Right lobe of liver (tissue), 6 donors: ENCODE measurements around the gene C7orf33. TPM values are rescaled to one million over a fixed set of nuclear protein-coding genes. Genes with fewer than 3 reads are reported as not detected.

Experiments
- ATAC-seq, 4 donors: fragments of 200-7000 bp; cut with Tn5 transposase; one replicate each; pipeline ENCODE4 v1.9.1; 2020; ENCODE audit warnings: mild to moderate bottlenecking in 4 of 4, moderate library complexity in 4 of 4
- DNase-seq, 3 donors: peaks; one replicate each; pipeline ENCODE4 v3.0.0-alpha.2; 2020
- H3K27ac ChIP-seq, 3 donors: fragments of 200-600 bp; one replicate each; pipeline ENCODE4 v1.8.0; 2022
- H3K27me3 ChIP-seq, 2 donors: fragments of 200-600 bp; one replicate each; pipeline ENCODE4 v1.8.0; 2022
- H3K36me3 ChIP-seq, 4 donors: fragments of 200-600 bp; sonication (generic) in 1 of 4; one replicate each; pipeline versions ENCODE4 v1.5.1 to v1.8.0; 2017 to 2022; ENCODE audit warnings: control low read depth in 1 of 4
- H3K4me1 ChIP-seq, 4 donors: fragments of 200-600 bp; sonication (generic) in 1 of 4; one replicate each; pipeline versions ENCODE4 v1.5.1 to v1.8.0; 2017 to 2022; ENCODE audit warnings: control low read depth in 1 of 4
- H3K4me3 ChIP-seq, 3 donors: fragments of 200-600 bp; one replicate each; pipeline ENCODE4 v1.8.0; 2022
- H3K9me3 ChIP-seq, 4 donors: fragments of 200-600 bp; sonication (generic) in 1 of 4; one replicate each; pipeline versions ENCODE4 v1.5.1 to v1.8.0; 2017 to 2022; ENCODE audit warnings: control low read depth in 1 of 4
- POLR2A ChIP-seq: fragments of 450-650 bp; IDR thresholded peaks from one replicate; pipeline ENCODE4 v1.6.1; 2017; ENCODE audit warnings: antibody characterized with exemption, mild to moderate bottlenecking
- WGBS: methylation state at CpG from one replicate; pipeline ENCODE4 v1.1.6; 2018; ENCODE audit warnings: low coverage, low lambda C conversion rate; ENCODE audit not compliant: insufficient coverage; ENCODE audit errors: missing lambda C conversion rate; 5-methylcytosine and 5-hydroxymethylcytosine counted together
- intact Hi-C, 2 donors: fragments of 100-400 bp; cut with DNase I; formaldehyde crosslinking; loops; one replicate each; pipeline versions ENCODE4 v1.11.2 to v1.14.1; 2022
- total RNA-seq, 6 experiments: library from RNA; depleted of rRNA in 2 of 6; stranded (reverse); fragments of >200 nt in 2 of 6; fragmentation: NEBNext Ultra II Directional in 3 of 6; extraction: Animal tissue kit (Norgen Biotek cat#: 25700) in 3 of 6; gene quantifications; one replicate each; pipeline versions ENCODE4 v1.1.0 to v1.2.4, GENCODE V29; 2016 to 2023
- TF ChIP-seq, protein P1 (sequence below), 4 donors: fragments of 200-600 bp in 3 of 4; fragments of 450-650 bp in 1 of 4; IDR thresholded peaks; one replicate each; pipeline versions ENCODE4 v1.5.1 to v1.8.0; 2016 to 2022; ENCODE audit warnings: antibody characterized with exemption in 4 of 4, mild to moderate bottlenecking in 2 of 4
- donor health status: DM: no; HTN: yes; CAD: no.
- donor health status: DM: no; HTN: no; CAD: no.
- donor health status: DM: no; HTN: no; CAD: no.
- donor health status: DM: no; HTN: yes; CAD: no.
- donor health status: DM: no; HTN: yes; CAD: no.

The C7orf33 gene
- total RNA-seq, 6 experiments from 2014 or later = not detected

DNA sequence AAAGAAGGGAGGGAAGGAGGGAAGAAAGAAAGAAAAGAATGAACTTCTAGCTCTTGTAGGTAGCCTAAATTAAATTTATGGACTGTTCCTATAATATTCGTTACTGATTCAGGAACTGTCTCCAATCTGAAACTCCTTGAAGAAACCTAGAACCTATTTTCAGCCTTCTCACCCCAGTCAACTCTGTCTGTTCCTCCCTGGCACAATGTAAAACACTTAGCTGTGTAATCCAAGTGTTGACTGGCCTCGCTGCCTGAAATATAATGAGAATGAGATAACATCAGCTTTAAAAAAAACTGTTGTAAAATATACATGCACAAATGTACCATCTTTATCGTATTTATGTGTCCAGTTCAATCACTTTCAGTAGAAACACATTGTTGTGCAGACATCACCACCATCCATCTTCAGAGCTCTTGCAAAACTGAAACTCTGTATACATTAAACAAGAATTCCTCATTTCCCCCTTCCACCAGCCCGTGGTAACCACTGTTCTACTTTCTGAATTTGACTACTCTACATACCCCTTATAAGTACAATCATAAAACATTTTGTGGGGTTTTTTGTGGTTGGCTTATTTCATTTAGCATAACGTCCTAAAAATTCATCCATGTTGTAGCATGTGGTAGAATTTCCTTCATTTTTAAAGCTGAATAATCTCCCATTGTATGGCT lies 6.3 kb upstream of the C7orf33 start:
- TF ChIP-seq, protein P1, sequence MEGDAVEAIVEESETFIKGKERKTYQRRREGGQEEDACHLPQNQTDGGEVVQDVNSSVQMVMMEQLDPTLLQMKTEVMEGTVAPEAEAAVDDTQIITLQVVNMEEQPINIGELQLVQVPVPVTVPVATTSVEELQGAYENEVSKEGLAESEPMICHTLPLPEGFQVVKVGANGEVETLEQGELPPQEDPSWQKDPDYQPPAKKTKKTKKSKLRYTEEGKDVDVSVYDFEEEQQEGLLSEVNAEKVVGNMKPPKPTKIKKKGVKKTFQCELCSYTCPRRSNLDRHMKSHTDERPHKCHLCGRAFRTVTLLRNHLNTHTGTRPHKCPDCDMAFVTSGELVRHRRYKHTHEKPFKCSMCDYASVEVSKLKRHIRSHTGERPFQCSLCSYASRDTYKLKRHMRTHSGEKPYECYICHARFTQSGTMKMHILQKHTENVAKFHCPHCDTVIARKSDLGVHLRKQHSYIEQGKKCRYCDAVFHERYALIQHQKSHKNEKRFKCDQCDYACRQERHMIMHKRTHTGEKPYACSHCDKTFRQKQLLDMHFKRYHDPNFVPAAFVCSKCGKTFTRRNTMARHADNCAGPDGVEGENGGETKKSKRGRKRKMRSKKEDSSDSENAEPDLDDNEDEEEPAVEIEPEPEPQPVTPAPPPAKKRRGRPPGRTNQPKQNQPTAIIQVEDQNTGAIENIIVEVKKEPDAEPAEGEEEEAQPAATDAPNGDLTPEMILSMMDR (IDR thresholded peaks at IDR 0.05) = no peak
- no peak for TF ChIP-seq POLR2A
- no peaks in the 10 kb centered on the region for H3K36me3 ChIP-seq
- H3K4me1 ChIP-seq = no peaks in the 10 kb centered on the region
- no peak overlapping the region for H3K27ac ChIP-seq
- WGBS = 36% methylated on average over 5 of the region's 5 CpGs
- H3K9me3 ChIP-seq = no peaks in the 10 kb centered on the region
- ATAC-seq = no peak
- intact Hi-C loops = no loop called here
- no peak for DNase-seq
- H3K27me3 ChIP-seq = no peaks in the 10 kb centered on the region
- H3K4me3 ChIP-seq = no peak overlapping the region

DNA sequence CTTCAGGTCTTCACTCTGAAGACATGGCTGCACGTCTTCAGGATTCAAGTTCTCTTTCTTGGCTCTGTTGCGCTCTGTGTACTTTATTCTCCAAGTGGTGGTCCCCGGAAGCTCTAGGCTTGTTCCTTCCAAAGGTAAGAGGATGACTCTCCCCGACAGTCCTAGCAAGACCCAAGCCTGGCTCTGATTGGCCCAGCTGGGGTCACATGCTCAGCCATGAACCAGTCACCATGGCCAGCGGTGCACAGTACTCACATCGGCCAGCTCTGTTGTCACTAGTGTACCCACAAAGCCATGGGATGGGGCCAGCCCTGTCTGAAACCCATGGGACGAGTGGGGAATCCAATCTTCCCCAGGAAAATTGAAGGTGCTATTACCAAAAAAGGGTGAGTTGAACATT lies 5.2 kb upstream of the C7orf33 start:
- Histone ChIP-seq H3K4me3 (no peak overlapping the region), H3K9me3 (no peaks in the 10 kb centered on the region), H3K27ac (no peak overlapping the region), H3K36me3 (no peaks in the 10 kb centered on the region), H3K4me1 (no peaks in the 10 kb centered on the region), H3K27me3 (no peaks in the 10 kb centered on the region)
- no peak for DNase-seq
- 90% methylated on average over 7 of the region's 7 CpGs for WGBS
- ATAC-seq = no peak
- TF ChIP-seq, protein P1 (IDR thresholded peaks at IDR 0.05) = no peak
- TF ChIP-seq POLR2A = no peak
- intact Hi-C loops = no loop called here

DNA sequence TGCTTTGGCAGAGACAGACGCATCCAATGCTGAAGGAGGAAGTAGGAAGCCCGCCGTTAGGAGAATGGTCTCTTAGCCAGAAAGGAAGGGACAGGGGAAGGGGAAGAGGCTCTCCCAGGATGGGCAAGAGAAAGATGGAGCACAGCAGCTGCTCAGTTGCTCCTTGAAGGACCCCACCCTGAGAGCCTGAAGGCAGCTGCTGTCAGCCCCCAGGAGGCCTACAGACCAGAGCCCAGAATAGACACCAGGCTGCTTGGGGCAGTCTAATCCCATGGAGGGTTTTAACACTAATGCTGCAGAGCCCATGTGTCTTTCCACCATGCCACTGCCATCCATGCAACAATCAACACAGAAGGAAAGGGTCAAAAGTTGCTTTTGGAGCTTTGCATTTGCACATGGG lies 3.5 kb upstream of the C7orf33 start:
- intact Hi-C loops = no loop called here
- ATAC-seq (no peak), DNase-seq (no peak)
- no peak overlapping the region for H3K4me3 ChIP-seq
- H3K36me3 ChIP-seq = no peaks in the 10 kb centered on the region
- H3K9me3 ChIP-seq = no peaks in the 10 kb centered on the region
- no peaks in the 10 kb centered on the region for H3K4me1 ChIP-seq
- no peaks in the 10 kb centered on the region for H3K27me3 ChIP-seq
- H3K27ac ChIP-seq = no peak overlapping the region
- 35% methylated on average over 3 of the region's 3 CpGs for WGBS
- TF ChIP-seq, protein P1 (IDR thresholded peaks at IDR 0.05) = no peak
- no peak for TF ChIP-seq POLR2A

DNA sequence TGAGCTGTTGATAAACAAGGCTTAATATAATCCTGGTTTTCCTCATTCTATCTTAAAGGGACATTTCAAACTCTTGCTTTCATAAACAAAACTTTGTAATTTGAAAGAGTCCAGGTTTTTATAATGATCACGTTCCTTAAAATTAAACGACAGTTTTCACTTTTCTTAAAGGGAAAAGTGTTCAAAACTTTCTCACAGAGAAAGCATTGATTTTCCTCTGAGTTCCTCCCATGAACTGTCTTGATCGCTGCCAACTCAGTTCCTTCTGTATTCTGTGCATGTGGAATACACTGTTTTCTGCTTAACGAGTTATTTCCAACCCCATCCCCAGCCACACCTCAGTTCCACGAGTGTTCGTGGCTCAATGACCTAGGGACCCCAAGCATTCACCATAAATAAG lies 2.4 kb upstream of the C7orf33 start:
- H3K4me1 ChIP-seq = no peaks in the 10 kb centered on the region
- no peaks in the 10 kb centered on the region for H3K27me3 ChIP-seq
- H3K36me3 ChIP-seq = no peaks in the 10 kb centered on the region
- no peak for TF ChIP-seq POLR2A
- TF ChIP-seq, protein P1 (IDR thresholded peaks at IDR 0.05) = no peak
- 44% methylated on average over 6 of the region's 6 CpGs for WGBS
- intact Hi-C loops = no loop called here
- no peak overlapping the region for H3K4me3 ChIP-seq
- H3K9me3 ChIP-seq = no peaks in the 10 kb centered on the region
- no peak for DNase-seq
- no peak overlapping the region for H3K27ac ChIP-seq
- no peak for ATAC-seq
